Nephron progenitor cell (in vitro differentiated cells): ENCODE measurements around the gene PAK4.

Experiments
- DNase-seq: peaks from one replicate; pipeline ENCODE4 v3.0.0; 2021
- H3K27ac Mint-ChIP-seq: 2 replicates; pipeline ENCODE4 v1.8.0; 2021; ENCODE audit warnings: mild to moderate bottlenecking, moderate library complexity, mixed read lengths
- H3K27me3 Mint-ChIP-seq: 2 replicates; pipeline ENCODE4 v1.8.0; 2021; ENCODE audit warnings: mild to moderate bottlenecking, low read depth, mixed read lengths; ENCODE audit not compliant: poor library complexity
- H3K36me3 Mint-ChIP-seq: 2 replicates; pipeline ENCODE4 v1.8.0; 2021; ENCODE audit warnings: low read depth, mixed read lengths
- H3K4me1 Mint-ChIP-seq: 2 replicates; pipeline ENCODE4 v1.8.0; 2021; ENCODE audit warnings: mixed read lengths
- H3K4me3 Mint-ChIP-seq: 2 replicates; pipeline ENCODE4 v1.8.0; 2021; ENCODE audit warnings: mild to moderate bottlenecking, moderate library complexity, mixed read lengths
- H3K9me3 Mint-ChIP-seq: 2 replicates; pipeline ENCODE4 v1.8.0; 2021; ENCODE audit warnings: mild to moderate bottlenecking, moderate library complexity, mixed read lengths
- TF ChIP-seq, protein P1 (sequence below): fragments of 200-600 bp; sonication (generic); IDR thresholded peaks from 2 replicates; pipeline ENCODE4 v1.5.0; 2021; ENCODE audit warnings: antibody characterized with exemption

Gene PAK4

DNA sequence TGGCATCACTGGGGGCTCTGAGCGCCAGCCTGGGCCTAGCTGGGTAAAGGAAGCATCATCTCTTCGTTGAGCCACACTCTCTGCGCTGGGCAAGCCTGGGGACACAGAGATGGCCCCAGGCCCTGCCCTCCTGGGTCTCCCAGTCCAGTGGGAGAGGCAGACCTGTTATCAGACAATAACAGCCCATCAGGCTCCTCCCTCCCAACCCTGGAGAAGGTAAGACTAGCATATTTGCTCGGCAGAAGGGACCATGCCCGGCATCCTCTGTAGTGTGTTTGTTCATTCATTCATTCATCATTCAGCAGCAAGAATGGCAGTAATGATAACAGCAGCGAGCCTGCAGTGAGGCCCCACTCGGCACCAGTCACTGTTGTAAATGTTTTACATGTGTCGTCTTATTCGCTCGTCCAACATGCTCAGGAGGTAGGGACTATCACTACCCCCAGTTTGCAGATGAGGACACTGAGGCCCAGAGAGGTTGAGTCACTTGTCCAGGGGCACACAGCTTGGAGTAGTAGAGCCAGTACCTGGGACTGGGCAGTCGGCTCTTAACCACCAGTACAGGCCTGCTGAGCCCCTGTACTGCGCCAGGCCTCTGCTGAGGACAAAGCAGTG lies 33.2 kb downstream of the PAK4 start:
- Mint-ChIP-seq H3K9me3 (peaks cover 3% of the 10 kb centered on the region), H3K27ac (peak overlapping the region; percentile 77), H3K4me3 (no peak overlapping the region), H3K36me3 (peaks cover 6% of the 10 kb centered on the region), H3K27me3 (no peaks in the 10 kb centered on the region), H3K4me1 (peaks cover 64% of the 10 kb centered on the region)
- no peak for DNase-seq
- TF ChIP-seq, protein P1, sequence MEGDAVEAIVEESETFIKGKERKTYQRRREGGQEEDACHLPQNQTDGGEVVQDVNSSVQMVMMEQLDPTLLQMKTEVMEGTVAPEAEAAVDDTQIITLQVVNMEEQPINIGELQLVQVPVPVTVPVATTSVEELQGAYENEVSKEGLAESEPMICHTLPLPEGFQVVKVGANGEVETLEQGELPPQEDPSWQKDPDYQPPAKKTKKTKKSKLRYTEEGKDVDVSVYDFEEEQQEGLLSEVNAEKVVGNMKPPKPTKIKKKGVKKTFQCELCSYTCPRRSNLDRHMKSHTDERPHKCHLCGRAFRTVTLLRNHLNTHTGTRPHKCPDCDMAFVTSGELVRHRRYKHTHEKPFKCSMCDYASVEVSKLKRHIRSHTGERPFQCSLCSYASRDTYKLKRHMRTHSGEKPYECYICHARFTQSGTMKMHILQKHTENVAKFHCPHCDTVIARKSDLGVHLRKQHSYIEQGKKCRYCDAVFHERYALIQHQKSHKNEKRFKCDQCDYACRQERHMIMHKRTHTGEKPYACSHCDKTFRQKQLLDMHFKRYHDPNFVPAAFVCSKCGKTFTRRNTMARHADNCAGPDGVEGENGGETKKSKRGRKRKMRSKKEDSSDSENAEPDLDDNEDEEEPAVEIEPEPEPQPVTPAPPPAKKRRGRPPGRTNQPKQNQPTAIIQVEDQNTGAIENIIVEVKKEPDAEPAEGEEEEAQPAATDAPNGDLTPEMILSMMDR, result no peak

DNA sequence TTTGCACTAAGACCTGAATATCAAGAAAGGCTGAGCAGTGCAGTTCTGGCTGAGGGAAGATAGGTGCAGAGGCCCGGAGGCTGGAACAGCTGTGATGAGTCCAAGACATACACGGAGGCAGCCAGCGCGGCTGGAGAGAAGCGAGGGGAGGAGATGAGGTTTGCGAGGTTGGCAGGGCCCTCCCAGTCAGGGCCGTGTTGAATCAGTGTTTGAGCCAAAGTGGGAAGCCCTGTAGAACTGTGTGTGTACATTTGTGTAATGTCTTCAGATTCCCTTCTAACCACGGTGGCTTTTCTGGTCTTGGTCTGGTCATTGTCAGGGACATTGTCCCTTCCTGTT lies 34.9 kb downstream of the PAK4 start:
- Mint-ChIP-seq H3K9me3 (no peaks in the 10 kb centered on the region), H3K36me3 (no peaks in the 10 kb centered on the region), H3K4me3 (no peak overlapping the region), H3K27ac (peak overlapping the region; percentile 24), H3K27me3 (peaks cover 3% of the 10 kb centered on the region), H3K4me1 (peaks cover 52% of the 10 kb centered on the region)
- DNase-seq, result no peak
- TF ChIP-seq, protein P1, result no peak

DNA sequence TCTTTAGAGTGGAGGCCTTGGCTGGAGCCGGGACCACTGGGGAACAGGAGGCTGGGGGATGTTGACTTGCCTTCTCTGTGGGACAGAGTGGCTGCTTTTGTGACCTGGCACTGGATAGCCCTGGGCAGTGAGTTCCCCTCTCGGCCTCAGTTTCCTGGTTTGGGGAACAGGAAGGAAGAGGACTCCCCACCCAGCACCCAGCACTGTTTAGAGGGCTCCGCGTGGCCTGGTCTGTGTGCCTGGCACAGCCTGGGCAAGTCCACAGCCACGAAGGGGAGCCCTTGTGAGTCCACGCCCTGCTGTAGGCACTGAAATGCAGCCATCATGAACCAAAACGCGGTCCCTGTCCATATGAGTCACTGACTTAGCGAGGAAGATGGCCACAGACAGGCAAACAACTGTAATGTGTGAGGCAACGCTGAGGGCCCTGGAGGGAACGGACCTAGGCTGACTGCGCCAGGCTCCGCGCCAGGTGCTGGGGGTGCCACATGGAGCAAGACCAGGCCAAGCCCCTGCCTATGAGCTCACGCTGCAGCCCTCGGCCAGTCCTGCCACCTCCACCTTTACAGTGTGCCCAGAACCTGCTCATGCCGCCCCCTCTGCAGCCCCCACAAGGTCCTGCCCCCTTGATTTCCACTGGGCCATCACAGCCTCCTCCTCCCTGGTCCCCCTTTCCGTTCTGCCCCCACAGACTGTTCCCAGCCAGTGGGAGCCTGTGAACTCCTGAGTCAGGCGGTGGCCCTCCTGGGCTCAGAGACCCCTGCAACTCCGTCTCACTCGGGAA lies 35.5 kb downstream of the PAK4 start:
- H3K27ac Mint-ChIP-seq, result no peak overlapping the region

DNA sequence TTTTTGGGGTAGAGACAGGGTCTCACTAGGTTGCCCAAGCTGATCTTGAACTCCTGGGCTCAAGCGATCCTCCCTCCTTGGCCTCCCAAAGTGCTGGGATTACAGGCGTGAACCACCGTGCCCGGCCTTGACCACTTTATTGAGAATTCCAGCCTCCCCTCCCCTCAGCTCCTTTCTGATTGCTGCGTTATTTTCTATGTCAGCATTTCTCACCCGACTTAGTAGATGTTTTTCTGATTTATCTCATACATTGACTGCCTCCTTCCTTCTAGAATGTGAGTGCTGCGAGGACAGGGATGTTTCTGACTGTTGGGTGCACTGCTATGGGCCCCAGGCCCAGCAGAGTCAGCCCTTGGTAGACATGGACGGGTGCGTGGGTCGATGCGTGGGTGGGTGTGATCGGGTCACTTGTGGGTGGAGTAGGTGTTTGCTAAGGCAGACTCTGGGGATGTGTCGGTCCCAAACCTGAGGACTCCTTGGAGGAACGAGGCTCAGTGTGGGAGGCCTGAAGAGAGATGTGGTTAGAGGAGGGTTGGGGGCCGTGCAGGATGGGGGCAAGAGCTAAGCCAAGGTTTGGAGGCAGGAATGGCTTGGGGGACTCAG lies 37.0 kb downstream of the PAK4 start:
- Mint-ChIP-seq H3K9me3 (no peaks in the 10 kb centered on the region), H3K4me3 (no peak overlapping the region), H3K27ac (no peak overlapping the region), H3K36me3 (no peaks in the 10 kb centered on the region), H3K4me1 (peaks cover 34% of the 10 kb centered on the region), H3K27me3 (peaks cover 3% of the 10 kb centered on the region)
- TF ChIP-seq, protein P1, result no peak
- DNase-seq, result no peak

More for the DNA sequence above, 35.5 kb downstream of the PAK4 start:
- DNase-seq, result no peak
- H3K9me3 Mint-ChIP-seq, result no peaks in the 10 kb centered on the region
- peaks cover 3% of the 10 kb centered on the region for H3K27me3 Mint-ChIP-seq
- H3K36me3 Mint-ChIP-seq, result no peaks in the 10 kb centered on the region
- H3K4me3 Mint-ChIP-seq, result no peak overlapping the region
- H3K4me1 Mint-ChIP-seq, result peaks cover 46% of the 10 kb centered on the region
- TF ChIP-seq, protein P1, result no peak

DNA sequence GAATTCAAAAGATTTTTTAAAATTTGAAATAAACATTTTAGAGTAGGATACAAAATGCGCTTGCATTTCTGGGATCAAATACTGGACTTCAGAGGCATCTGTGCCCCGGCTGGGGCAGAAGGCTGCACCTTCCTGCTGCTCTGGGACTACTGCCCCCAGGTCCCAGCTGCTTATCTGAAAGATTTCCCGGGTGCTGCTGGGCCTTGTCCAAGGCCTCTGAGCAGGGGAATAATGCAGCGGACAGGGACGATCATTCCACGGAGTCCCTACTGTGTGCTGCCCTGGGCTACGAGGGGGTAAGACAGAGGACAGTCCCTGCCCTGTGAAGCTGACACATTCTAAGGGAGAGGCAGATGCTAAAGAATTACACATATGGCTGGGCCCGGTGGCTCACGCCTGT lies 38.0 kb downstream of the PAK4 start:
- Mint-ChIP-seq H3K4me1 (peaks cover 28% of the 10 kb centered on the region), H3K27me3 (peaks cover 3% of the 10 kb centered on the region), H3K9me3 (no peaks in the 10 kb centered on the region), H3K4me3 (no peak overlapping the region), H3K36me3 (no peaks in the 10 kb centered on the region), H3K27ac (no peak overlapping the region)
- DNase-seq, result no peak
- TF ChIP-seq, protein P1, result no peak
